Endothelial cell of umbilical vein (primary cell): ENCODE results near the gene PF4V1. TPM values are rescaled to one million over a fixed set of nuclear protein-coding genes. Genes with fewer than 3 reads are reported as not detected.

Experiments
- BruUV-seq: library from RNA; stranded (reverse); fragments of 400-500 nt; replicated peaks from 2 replicates; lab custom pipeline; 2021; lab: Mats Ljungman, UMichigan
- CTCF ChIA-PET: fragments of 300-600, 350-600 bp; sonication (Branson Sonifier 250); formaldehyde crosslinking; loops from one replicate; lab custom pipeline; 2021; ENCODE audit warnings: antibody characterized with exemption, inconsistent platforms; lab: Charles Lee
- POLR2A ChIA-PET: fragments of 300-600, 350-600 bp; sonication (Branson Sonifier 250); formaldehyde crosslinking; loops from one replicate; lab custom pipeline; 2021; ENCODE audit warnings: antibody characterized with exemption, inconsistent platforms; lab: Charles Lee
- DNase-seq: peaks from one replicate; pipeline ENCODE4 v3.0.0-alpha.2; 2011; ENCODE audit warnings: low read depth, low spot score
- FAIRE-seq: peaks from 2 replicates; lab custom pipeline; 2011; peaks lifted over from hg19 to GRCh38; lab: Jason Lieb, UNC
- H2AFZ ChIP-seq: 2 replicates; pipeline ENCODE4 v1.6.0; 2012; ENCODE audit warnings: low read depth, low read length, control low read depth, inconsistent platforms
- H3K27ac ChIP-seq: 2 replicates; pipeline ENCODE4 v1.5.1; 2011; ENCODE audit warnings: low read depth, mild to moderate bottlenecking, control low read depth, low read length, moderate library complexity; ENCODE audit not compliant: insufficient read depth
- H3K27me3 ChIP-seq, 2 experiments: 2 replicates each; pipeline versions ENCODE4 v1.6.0 to v1.6.1; 2011; ENCODE audit warnings: low read length in 2 of 2, mixed read lengths in 1 of 2; ENCODE audit not compliant: control insufficient read depth in 2 of 2, insufficient read depth in 2 of 2
- H3K36me3 ChIP-seq, 2 experiments: 2 replicates in 1 of 2; 3 replicates in 1 of 2; pipeline ENCODE4 v1.5.1; 2011; ENCODE audit warnings: low read length in 2 of 2, mild to moderate bottlenecking in 1 of 2, moderate library complexity in 1 of 2; ENCODE audit not compliant: control insufficient read depth in 2 of 2, insufficient read depth in 2 of 2; ENCODE audit errors: extremely low read depth in 1 of 2
- H3K4me1 ChIP-seq: 3 replicates; pipeline ENCODE4 v1.5.1; 2011; ENCODE audit warnings: mild to moderate bottlenecking, low read length; ENCODE audit not compliant: control insufficient read depth, insufficient read depth; ENCODE audit errors: extremely low read depth
- H3K4me2 ChIP-seq: 2 replicates; pipeline ENCODE4 v1.6.1; 2011; ENCODE audit warnings: low read length, control low read depth, mixed read lengths; ENCODE audit not compliant: insufficient read depth
- H3K4me3 ChIP-seq, 3 experiments: fragments of 200-600 bp in 1 of 3; sonication (generic), shearing (Covaris generic) in 1 of 3; replicated peaks in 1 of 3; 2 replicates each; pipeline ENCODE4 v1.5.1; 2011 to 2016; ENCODE audit warnings: control low read depth in 3 of 3, low read length in 3 of 3, mild to moderate bottlenecking in 2 of 3, inconsistent platforms in 1 of 3, low read depth in 1 of 3, moderate library complexity in 1 of 3; ENCODE audit not compliant: insufficient read depth in 1 of 3
- H3K79me2 ChIP-seq: 2 replicates; pipeline ENCODE4 v1.6.0; 2012; ENCODE audit warnings: low read length, inconsistent platforms; ENCODE audit not compliant: control insufficient read depth, insufficient read depth
- H3K9ac ChIP-seq: replicated peaks from 2 replicates; pipeline ENCODE3; 2011; ENCODE audit warnings: low read length, control low read depth; ENCODE audit not compliant: insufficient read depth; ENCODE audit errors: extremely low read depth
- H3K9me1 ChIP-seq: replicated peaks from 3 replicates; pipeline ENCODE4 v1.6.0; 2011; ENCODE audit warnings: mild to moderate bottlenecking, low read length; ENCODE audit not compliant: control insufficient read depth, insufficient read depth; ENCODE audit errors: extremely low read depth
- H3K9me3 ChIP-seq: replicated peaks from 2 replicates; pipeline ENCODE4 v1.5.1; 2012; ENCODE audit warnings: low read length, inconsistent platforms; ENCODE audit not compliant: control insufficient read depth, insufficient read depth
- H4K20me1 ChIP-seq: replicated peaks from 2 replicates; pipeline ENCODE3; 2011; ENCODE audit warnings: mild to moderate bottlenecking, low read length; ENCODE audit not compliant: control insufficient read depth, insufficient read depth; ENCODE audit errors: extremely low read depth
- EZH2 ChIP-seq: IDR thresholded peaks from 2 replicates; pipeline ENCODE4 v1.6.1; 2012; ENCODE audit warnings: borderline replicate concordance, low read depth, mild to moderate bottlenecking, moderate library complexity, low read length, inconsistent platforms; ENCODE audit not compliant: severe bottlenecking
- FOS ChIP-seq: IDR thresholded peaks from 2 replicates; pipeline ENCODE4 v1.6.1; 2011; ENCODE audit warnings: mild to moderate bottlenecking, low read length, moderate library complexity, borderline replicate concordance; ENCODE audit not compliant: insufficient read depth
- GATA2 ChIP-seq: IDR thresholded peaks from 2 replicates; pipeline ENCODE4 v1.7.0; 2011; ENCODE audit warnings: low read depth, mild to moderate bottlenecking, moderate library complexity, mixed read lengths, low read length; ENCODE audit not compliant: insufficient read length, insufficient read depth
- JUN ChIP-seq: IDR thresholded peaks from 2 replicates; pipeline ENCODE4 v1.6.1; 2011; ENCODE audit warnings: borderline replicate concordance, low read depth; ENCODE audit not compliant: insufficient read length, insufficient read depth
- dilution Hi-C: fragments of 300-500 bp; cut with MboI; formaldehyde crosslinking; loops from one replicate; pipeline ENCODE4 v1.15.0; 2019; ENCODE audit warnings: low sequenced_read_pairs; ENCODE audit not compliant: extremely low pct_ligation_motif_present
- intact Hi-C: fragments of 100-400 bp; cut with micrococcal nuclease; formaldehyde crosslinking; loops from one replicate; pipeline ENCODE4 v1.10.0; 2022
- polyA plus RNA-seq, 4 experiments: library from polyadenylated mRNA; depleted of rRNA in 3 of 4; stranded (reverse) in 3 of 4; unstranded in 1 of 4; fragments of >200 nt; gene quantifications; 2 replicates each; pipeline versions ENCODE4 v1.2.1 to v1.2.3, GENCODE V29; 2011 to 2012; ENCODE audit warnings: missing spikeins in 1 of 4
- total RNA-seq: library from RNA; stranded (reverse); gene quantifications from 2 replicates; pipeline ENCODE4 v1.2.3, GENCODE V29; 2021
- TF ChIP-seq, protein P1 (sequence below), 2 donors: IDR thresholded peaks; 1 replicate in 1 of 2; 2 replicates in 1 of 2; pipeline ENCODE4 v1.5.1; 2011; ENCODE audit warnings: low read length in 2 of 2, mild to moderate bottlenecking in 2 of 2, moderate library complexity in 2 of 2, control low read depth in 1 of 2, inconsistent platforms in 1 of 2, low read depth in 1 of 2; ENCODE audit not compliant: insufficient read depth in 1 of 2; ENCODE audit errors: extremely low read depth in 1 of 2

The PF4V1 gene
- total and polyA plus RNA-seq, 2 donors (not counting 3 experiments of a cell fraction or from before 2014, with no cell fraction given): not detected

DNA sequence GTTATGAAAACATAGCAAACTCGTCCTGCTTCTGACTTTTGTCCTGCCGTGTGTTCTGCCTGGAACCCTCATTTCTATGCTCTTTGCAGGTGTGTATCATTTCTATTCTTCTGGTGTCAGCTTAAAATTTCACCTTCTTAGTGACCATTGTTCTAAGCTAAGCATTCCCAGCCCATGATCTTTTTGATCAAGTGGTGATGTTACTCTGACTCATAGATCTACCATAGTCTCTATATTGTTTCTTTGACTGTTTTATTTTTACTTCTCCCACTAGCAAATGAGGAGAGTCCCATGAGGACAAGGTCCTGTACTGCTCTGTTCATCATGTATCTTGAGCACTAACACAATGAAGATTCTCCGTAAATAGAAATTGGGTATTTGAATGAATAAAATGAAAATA is 30.7 kb upstream of the PF4V1 start:
- dilution Hi-C loops: no loop called here
- no peak for FAIRE-seq
- POLR2A ChIA-PET: no interaction called here
- H3K9me3 ChIP-seq: no peaks in the 10 kb centered on the region
- no peaks in the 10 kb centered on the region for H4K20me1 ChIP-seq
- H3K27ac ChIP-seq: no peak overlapping the region
- intact Hi-C loops: no loop called here
- H3K4me3 ChIP-seq: no peak overlapping the region
- H3K27me3 ChIP-seq: no peaks in the 10 kb centered on the region
- H3K9ac ChIP-seq: no peak overlapping the region
- no peaks in the 10 kb centered on the region for H3K9me1 ChIP-seq
- CTCF ChIA-PET: interaction anchor here (1.3 kb wide), 1 partner anchor 42 kb away, joined by 3 read pairs; no protein-coding TSS in a partner anchor
- no peaks in the 10 kb centered on the region for H3K79me2 ChIP-seq
- DNase-seq: no peak
- no peak overlapping the region for H3K4me2 ChIP-seq
- no TSS peak for BruUV-seq
- no peak for TF ChIP-seq GATA2
- no peak for TF ChIP-seq EZH2
- peak; percentile 65 for TF ChIP-seq FOS
- peak; percentile 7 for TF ChIP-seq JUN
- H2AFZ ChIP-seq: no peak overlapping the region
- no peaks in the 10 kb centered on the region for H3K36me3 ChIP-seq
- H3K4me1 ChIP-seq: peaks cover 4% of the 10 kb centered on the region

DNA sequence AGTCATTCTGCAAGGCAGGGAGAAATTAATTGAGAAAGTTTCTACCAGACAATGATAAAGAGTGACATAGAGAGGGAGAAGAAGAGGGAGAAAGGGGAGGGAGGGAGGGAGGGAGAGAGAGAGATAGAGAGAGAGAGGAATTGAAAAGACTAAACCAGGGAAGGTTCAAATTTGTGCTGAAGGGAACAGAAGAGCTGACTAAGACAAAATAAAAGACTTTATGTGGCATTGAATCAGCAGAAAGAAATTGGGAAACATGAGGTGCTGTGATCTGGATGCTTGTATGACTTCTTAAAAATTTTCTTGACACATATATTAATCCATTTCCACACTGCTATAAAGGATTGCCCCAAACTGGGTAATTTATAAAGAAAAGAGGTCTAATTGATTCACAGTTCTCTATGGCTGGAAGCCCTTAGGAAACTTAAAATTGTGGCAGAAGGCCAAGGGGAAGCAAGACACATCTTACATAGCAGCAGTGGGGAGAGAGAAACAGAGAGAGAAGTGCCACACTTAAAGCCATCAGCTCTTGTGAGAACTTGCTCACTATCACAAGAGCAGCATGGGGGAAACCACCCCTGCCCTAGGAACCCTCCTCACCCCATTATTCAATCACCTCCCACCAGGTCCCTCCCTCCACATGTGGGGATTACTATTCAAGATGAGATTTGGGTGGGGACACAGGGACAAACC is 30.1 kb upstream of the PF4V1 start:
- dilution Hi-C loops (no loop called here), intact Hi-C loops (no loop called here)
- ChIA-PET CTCF (interaction anchor here (1.3 kb wide), 1 partner anchor 41 kb away, joined by 3 read pairs; no protein-coding TSS in a partner anchor), POLR2A (no interaction called here)
- no peaks in the 10 kb centered on the region for H4K20me1 ChIP-seq
- H3K9ac ChIP-seq: no peak overlapping the region
- H3K9me3 ChIP-seq: no peaks in the 10 kb centered on the region
- FAIRE-seq: no peak
- H3K36me3 ChIP-seq: no peaks in the 10 kb centered on the region
- H3K4me1 ChIP-seq: no peaks in the 10 kb centered on the region
- no peaks in the 10 kb centered on the region for H3K79me2 ChIP-seq
- DNase-seq: no peak
- H3K27ac ChIP-seq: no peak overlapping the region
- TF ChIP-seq, protein P1, sequence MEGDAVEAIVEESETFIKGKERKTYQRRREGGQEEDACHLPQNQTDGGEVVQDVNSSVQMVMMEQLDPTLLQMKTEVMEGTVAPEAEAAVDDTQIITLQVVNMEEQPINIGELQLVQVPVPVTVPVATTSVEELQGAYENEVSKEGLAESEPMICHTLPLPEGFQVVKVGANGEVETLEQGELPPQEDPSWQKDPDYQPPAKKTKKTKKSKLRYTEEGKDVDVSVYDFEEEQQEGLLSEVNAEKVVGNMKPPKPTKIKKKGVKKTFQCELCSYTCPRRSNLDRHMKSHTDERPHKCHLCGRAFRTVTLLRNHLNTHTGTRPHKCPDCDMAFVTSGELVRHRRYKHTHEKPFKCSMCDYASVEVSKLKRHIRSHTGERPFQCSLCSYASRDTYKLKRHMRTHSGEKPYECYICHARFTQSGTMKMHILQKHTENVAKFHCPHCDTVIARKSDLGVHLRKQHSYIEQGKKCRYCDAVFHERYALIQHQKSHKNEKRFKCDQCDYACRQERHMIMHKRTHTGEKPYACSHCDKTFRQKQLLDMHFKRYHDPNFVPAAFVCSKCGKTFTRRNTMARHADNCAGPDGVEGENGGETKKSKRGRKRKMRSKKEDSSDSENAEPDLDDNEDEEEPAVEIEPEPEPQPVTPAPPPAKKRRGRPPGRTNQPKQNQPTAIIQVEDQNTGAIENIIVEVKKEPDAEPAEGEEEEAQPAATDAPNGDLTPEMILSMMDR (IDR thresholded peaks at IDR 0.05; ENCODE audit: extremely low read depth in 1 of 2, insufficient read depth in 1 of 2, low read depth in 1 of 2, low read length in 2 of 2): no peak
- no TSS peak for BruUV-seq
- no peaks in the 10 kb centered on the region for H3K27me3 ChIP-seq
- H3K9me1 ChIP-seq: no peaks in the 10 kb centered on the region
- no peak overlapping the region for H2AFZ ChIP-seq
- no peak overlapping the region for H3K4me3 ChIP-seq
- no peak overlapping the region for H3K4me2 ChIP-seq
